SK-N-SH (cell line): ENCODE measurements around the gene KPTN. TPM values are rescaled to one million over a fixed set of nuclear protein-coding genes. Genes with fewer than 3 reads are reported as not detected.
A peak's percentile ranks its signal among the peaks of the same experiment; 100 is the strongest.

ENCODE experiments used
- CTCF ChIA-PET: fragments of 300-600, 350-600 bp; formaldehyde crosslinking; extraction: SDS; loops from one replicate; lab custom pipeline; 2021; lab: Yijun Ruan, JAX
- POLR2A ChIA-PET: fragments of 350-600 bp; sonication (Branson Sonifier 250); formaldehyde crosslinking; extraction: SDS; loops from one replicate; lab custom pipeline; 2020; ENCODE audit warnings: antibody characterized with exemption, inconsistent platforms; lab: Yijun Ruan, JAX
- DNase-seq: peaks from one replicate; pipeline ENCODE4 v3.0.0; 2012
- H2AFZ ChIP-seq: fragments of 200-600 bp; sonication (generic); 2 replicates; pipeline ENCODE4 v1.8.1; 2016; ENCODE audit warnings: antibody characterized with exemption, mild to moderate bottlenecking, low read depth
- H3F3A ChIP-seq: fragments of 200-600 bp; sonication (generic); replicated peaks from 2 replicates; pipeline ENCODE3; 2016; ENCODE audit warnings: antibody characterized with exemption, mild to moderate bottlenecking; ENCODE audit not compliant: insufficient read depth
- H3K27ac ChIP-seq, 2 experiments: fragments of 200-500 bp in 1 of 2; fragments of 200-600 bp in 1 of 2; sonication (Bioruptor generic) in 1 of 2; sonication (generic), shearing (Covaris generic) in 1 of 2; 2 replicates each; pipeline versions ENCODE4 v1.5.1 to v1.6.1; 2014 to 2016; ENCODE audit warnings: low read depth in 2 of 2, inconsistent platforms in 1 of 2, low read length in 1 of 2, mild to moderate bottlenecking in 1 of 2, mixed read lengths in 1 of 2
- H3K27me3 ChIP-seq: fragments of 200-600 bp; sonication (generic), shearing (Covaris generic); 2 replicates; pipeline ENCODE4 v1.6.1; 2016; ENCODE audit warnings: mixed run types; ENCODE audit not compliant: insufficient read depth
- H3K36me3 ChIP-seq, 2 experiments: fragments of 200-500 bp in 1 of 2; fragments of 200-600 bp in 1 of 2; sonication (Bioruptor generic) in 1 of 2; sonication (generic) in 1 of 2; replicated peaks in 1 of 2; 2 replicates each; pipeline versions ENCODE3 to v1.5.1; 2014 to 2016; ENCODE audit warnings: low read length in 1 of 2, mild to moderate bottlenecking in 1 of 2; ENCODE audit not compliant: insufficient read depth in 2 of 2, control insufficient read depth in 1 of 2
- H3K4me1 ChIP-seq, 2 experiments: fragments of 200-500 bp in 1 of 2; fragments of 200-600 bp in 1 of 2; sonication (Bioruptor generic) in 1 of 2; sonication (generic), shearing (Covaris generic) in 1 of 2; 2 replicates each; pipeline versions ENCODE4 v1.5.1 to v1.6.1; 2014 to 2016; ENCODE audit warnings: low read depth in 1 of 2, low read length in 1 of 2, mixed run types in 1 of 2; ENCODE audit not compliant: insufficient read depth in 2 of 2, control insufficient read depth in 1 of 2
- H3K4me2 ChIP-seq: fragments of 200-600 bp; sonication (generic), shearing (Covaris generic); 2 replicates; pipeline ENCODE4 v1.6.1; 2017; ENCODE audit warnings: mixed run types
- H3K4me3 ChIP-seq, 2 experiments: fragments of 200-500 bp in 1 of 2; fragments of 200-600 bp in 1 of 2; sonication (Bioruptor generic) in 1 of 2; sonication (generic), shearing (Covaris generic) in 1 of 2; 2 replicates each; pipeline versions ENCODE4 v1.5.1 to v1.8.1; 2014 to 2016; ENCODE audit warnings: low read depth in 2 of 2, inconsistent platforms in 1 of 2, low read length in 1 of 2, mild to moderate bottlenecking in 1 of 2, mixed read lengths in 1 of 2, moderate library complexity in 1 of 2
- H3K79me2 ChIP-seq: fragments of 200-600 bp; sonication (generic); 2 replicates; pipeline ENCODE4 v1.8.1; 2017; ENCODE audit warnings: mild to moderate bottlenecking; ENCODE audit not compliant: insufficient read depth
- H3K9ac ChIP-seq: fragments of 200-600 bp; sonication (generic); 2 replicates; pipeline ENCODE4 v1.6.1; 2017; ENCODE audit warnings: mixed run types
- H3K9me2 ChIP-seq: fragments of 200-600 bp; sonication (generic); 2 replicates; pipeline ENCODE4 v1.6.1; 2017; ENCODE audit warnings: mixed run types
- H3K9me3 ChIP-seq: fragments of 200-600 bp; sonication (generic); 2 replicates; pipeline ENCODE4 v1.6.1; 2017; ENCODE audit warnings: mixed run types, mild to moderate bottlenecking, moderate library complexity
- H4K20me1 ChIP-seq: fragments of 200-600 bp; sonication (generic); 2 replicates; pipeline ENCODE4 v1.6.1; 2017; ENCODE audit warnings: mild to moderate bottlenecking, mixed run types; ENCODE audit not compliant: insufficient read depth
- CHD2 ChIP-seq: fragments of 150-350 bp; IDR thresholded peaks from 2 replicates; pipeline ENCODE4 v1.6.1; 2018; ENCODE audit warnings: low read length; ENCODE audit not compliant: partially characterized antibody
- CTCF ChIP-seq: fragments of 200-600 bp; sonication (generic); IDR thresholded peaks from 2 replicates; pipeline ENCODE4 v1.6.1; 2017; ENCODE audit warnings: antibody characterized with exemption, mild to moderate bottlenecking, moderate library complexity
- EZH2phosphoT487 ChIP-seq: fragments of 200-600 bp; sonication (generic); IDR thresholded peaks from 2 replicates; pipeline ENCODE4 v1.6.1; 2017; ENCODE audit warnings: low read depth, mixed run types, mild to moderate bottlenecking, antibody characterized with exemption, moderate library complexity, borderline replicate concordance
- FOSL2 ChIP-seq: IDR thresholded peaks from 2 replicates; pipeline ENCODE4 v1.4.0; 2012; ENCODE audit warnings: low read depth, mild to moderate bottlenecking, moderate library complexity, borderline replicate concordance
- FOXJ3 ChIP-seq: sonication (generic); formaldehyde crosslinking; IDR thresholded peaks from 2 replicates; pipeline ENCODE4 v1.5.1; 2020; ENCODE audit warnings: mild to moderate bottlenecking, missing genetic modification reagents
- FOXM1 ChIP-seq: IDR thresholded peaks from 2 replicates; pipeline ENCODE4 v1.4.0; 2012; ENCODE audit warnings: low read depth, mild to moderate bottlenecking
- GABPA ChIP-seq: IDR thresholded peaks from 2 replicates; pipeline ENCODE4 v1.4.0; 2012; ENCODE audit warnings: low read depth, mild to moderate bottlenecking
- JUND ChIP-seq: IDR thresholded peaks from 2 replicates; pipeline ENCODE4 v1.4.0; 2012
- MAX ChIP-seq: IDR thresholded peaks from 2 replicates; pipeline ENCODE4 v1.4.0; 2012; ENCODE audit warnings: low read depth
- MXI1 ChIP-seq: IDR thresholded peaks from 2 replicates; pipeline ENCODE4 v1.6.1; 2012; ENCODE audit warnings: mild to moderate bottlenecking, low read depth, low read length, improper control_type of control experiment
- NRF1 ChIP-seq: IDR thresholded peaks from 2 replicates; pipeline ENCODE4 v1.6.1; 2012; ENCODE audit warnings: low read depth, mild to moderate bottlenecking, low read length
- PBX3 ChIP-seq: IDR thresholded peaks from 2 replicates; pipeline ENCODE4; 2012
- POLR2AphosphoS5 ChIP-seq: IDR thresholded peaks from 2 replicates; pipeline ENCODE4 v1.6.1; 2012; ENCODE audit warnings: low read depth, low read length
- RAD21 ChIP-seq: IDR thresholded peaks from 2 replicates; pipeline ENCODE4 v1.6.1; 2012; ENCODE audit warnings: mild to moderate bottlenecking, low read length
- REST ChIP-seq: IDR thresholded peaks from 2 replicates; pipeline ENCODE4 v1.6.1; 2012; ENCODE audit warnings: mild to moderate bottlenecking, low read depth, low read length, moderate library complexity
- RFX5 ChIP-seq: IDR thresholded peaks from 2 replicates; pipeline ENCODE4 v1.6.1; 2012; ENCODE audit warnings: mild to moderate bottlenecking, improper control_type of control experiment, low read length
- RXRA ChIP-seq: IDR thresholded peaks from 2 replicates; pipeline ENCODE4 v1.4.0; 2012; ENCODE audit warnings: low read depth, mild to moderate bottlenecking, borderline replicate concordance
- SIN3A ChIP-seq: IDR thresholded peaks from 2 replicates; pipeline ENCODE4 v1.6.1; 2012; ENCODE audit warnings: low read depth, mild to moderate bottlenecking, low read length, moderate library complexity, borderline replicate concordance
- SMC3 ChIP-seq: IDR thresholded peaks from 2 replicates; pipeline ENCODE4 v1.6.1; 2012; ENCODE audit warnings: low read depth, low read length, improper control_type of control experiment
- TCF12 ChIP-seq: IDR thresholded peaks from 2 replicates; pipeline ENCODE4 v1.4.0; 2012
- TEAD4 ChIP-seq: IDR thresholded peaks from 2 replicates; pipeline ENCODE4 v1.4.0; 2012; ENCODE audit warnings: mild to moderate bottlenecking, borderline replicate concordance; ENCODE audit not compliant: insufficient read depth
- USF1 ChIP-seq: IDR thresholded peaks from 2 replicates; pipeline ENCODE4 v1.4.0; 2012; ENCODE audit warnings: low read depth, borderline replicate concordance
- YY1 ChIP-seq: IDR thresholded peaks from 2 replicates; pipeline ENCODE4 v1.4.0; 2012; ENCODE audit warnings: low read depth, mild to moderate bottlenecking
- WGBS: methylation state at CpG from one replicate; pipeline ENCODE4 v1.1.6; 2017; ENCODE audit warnings: low lambda C conversion rate; 5-methylcytosine and 5-hydroxymethylcytosine counted together
- polyA plus RNA-seq, 3 experiments: library from polyadenylated mRNA; depleted of rRNA; stranded (reverse); fragments of >200 nt; gene quantifications; 2 replicates each; pipeline ENCODE4 v1.2.3, GENCODE V29; 2012
- TF ChIP-seq, protein P1 (sequence below): fragments of 150-350 bp; IDR thresholded peaks from 2 replicates; pipeline ENCODE4 v1.6.1; 2016; ENCODE audit warnings: mild to moderate bottlenecking, low read depth, low read length

KPTN gene
- polyA plus RNA-seq, 1 of the 3 experiments (the other 2 are of a cell fraction): 15.8 TPM

GRCh38 chr19:47514869-47515588, 31.0 kb upstream of the KPTN start, which contains the start of gene NAPA:
Gene NAPA (minus strand): TSS chr19:47515063. CDS start chr19:47514940, 123 bp downstream.
- CTCF ChIA-PET: interaction anchor here (0.5 to 7.9 kb wide), 40 partner anchors 8 to 233 kb away, joined by 3 to 168 read pairs (median 5); partner anchors contain the start of genes BICRA, EHD2 and KPTN
- H3K27ac ChIP-seq: peak within 1 kb of the TSS; percentile 81 to 88
- peaks cover 46% of the 10 kb centered on the region for H3K79me2 ChIP-seq
- peaks cover 0 to 3% of the 10 kb centered on the region in 2 experiments for H3K36me3 ChIP-seq
- 0% methylated on average over 16 of the region's 78 CpGs for whole genome bisulfite sequencing
- no peaks in the 10 kb centered on the region for H3K9me3 ChIP-seq
- peaks cover 15% of the 10 kb centered on the region for H4K20me1 ChIP-seq
- H3K9me2 ChIP-seq: no peaks in the 10 kb centered on the region
- H3K27me3 ChIP-seq: no peaks in the 10 kb centered on the region
- H2AFZ ChIP-seq: peak within 1 kb of the TSS; percentile 97
- POLR2A ChIA-PET: interaction anchor here (1.0 to 1.5 kb wide), 4 partner anchors 9 to 85 kb away, joined by 3 to 11 read pairs (median 5); partner anchors contain the start of gene KPTN
- DNase-seq: peak; percentile 99
- peak within 1 kb of the TSS; percentile 91 to 97 for H3K4me3 ChIP-seq
- no peaks in the 10 kb centered on the region for H3F3A ChIP-seq
- peaks cover 15 to 16% of the 10 kb centered on the region in 2 experiments; a peak in 3 of 4 replicates for H3K4me1 ChIP-seq
- H3K4me2 ChIP-seq: peak within 1 kb of the TSS; percentile 100
- peak within 1 kb of the TSS; percentile 99 for H3K9ac ChIP-seq
- no peak for TF ChIP-seq FOSL2
- TF ChIP-seq CHD2: peak; percentile 61
- no peak for TF ChIP-seq RXRA
- TF ChIP-seq NRF1: peak; percentile 66
- peak; percentile 58 for TF ChIP-seq RFX5
- no peak for TF ChIP-seq CTCF
- no peak for TF ChIP-seq REST
- no peak for TF ChIP-seq YY1
- peak; percentile 68 for TF ChIP-seq PBX3
- TF ChIP-seq, protein P1, sequence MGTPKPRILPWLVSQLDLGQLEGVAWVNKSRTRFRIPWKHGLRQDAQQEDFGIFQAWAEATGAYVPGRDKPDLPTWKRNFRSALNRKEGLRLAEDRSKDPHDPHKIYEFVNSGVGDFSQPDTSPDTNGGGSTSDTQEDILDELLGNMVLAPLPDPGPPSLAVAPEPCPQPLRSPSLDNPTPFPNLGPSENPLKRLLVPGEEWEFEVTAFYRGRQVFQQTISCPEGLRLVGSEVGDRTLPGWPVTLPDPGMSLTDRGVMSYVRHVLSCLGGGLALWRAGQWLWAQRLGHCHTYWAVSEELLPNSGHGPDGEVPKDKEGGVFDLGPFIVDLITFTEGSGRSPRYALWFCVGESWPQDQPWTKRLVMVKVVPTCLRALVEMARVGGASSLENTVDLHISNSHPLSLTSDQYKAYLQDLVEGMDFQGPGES: 0 out of 2 replicates have a peak, but pooled peaks have one; percentile 7
- TF ChIP-seq MXI1: peak; percentile 99
- no peak for TF ChIP-seq EZH2phosphoT487
- peak; percentile 76 for TF ChIP-seq POLR2AphosphoS5
- TF ChIP-seq SIN3A: peak; percentile 99
- peak; percentile 74 for TF ChIP-seq MAX
- no peak for TF ChIP-seq TEAD4
- no peak for TF ChIP-seq FOXM1
- TF ChIP-seq USF1: peak; percentile 96
- no peak for TF ChIP-seq JUND
- peak; percentile 27; the same call in 1 of the 2 replicates for TF ChIP-seq TCF12
- no peak for TF ChIP-seq GABPA
- peak; percentile 81 for TF ChIP-seq RAD21
- TF ChIP-seq FOXJ3: no peak
- TF ChIP-seq SMC3: peak; percentile 84; the same call in 1 of the 2 replicates
